HepG2 (cell line): ENCODE results near the gene AFF1. TPM values are rescaled to one million over a fixed set of nuclear protein-coding genes. Genes with fewer than 3 reads are reported as not detected.

ENCODE experiments used
- ERF ChIP-seq: IDR thresholded peaks from 2 replicates; pipeline ENCODE4 v1.6.1; 2018; ENCODE audit warnings: missing biosample characterization, missing genetic modification reagents
- HDAC2 ChIP-seq: sonication (generic); formaldehyde crosslinking; IDR thresholded peaks from 2 replicates; pipeline ENCODE4 v1.4.0; 2020; ENCODE audit warnings: missing genetic modification reagents
- HMG20A ChIP-seq: IDR thresholded peaks from 2 replicates; pipeline ENCODE4 v1.6.1; 2016; ENCODE audit warnings: borderline replicate concordance
- HMGA1 ChIP-seq: sonication (generic); formaldehyde crosslinking; conservative IDR thresholded peaks from 2 replicates; pipeline ENCODE4 v1.4.0; 2020; ENCODE audit warnings: missing genetic modification reagents
- MED1 ChIP-seq: sonication (generic); formaldehyde crosslinking; IDR thresholded peaks from 2 replicates; pipeline ENCODE4 v1.4.0; 2020; ENCODE audit warnings: missing genetic modification reagents
- NCOA1 ChIP-seq: sonication (generic); formaldehyde crosslinking; IDR thresholded peaks from 2 replicates; pipeline ENCODE4 v1.9.0; 2021; ENCODE audit warnings: missing genetic modification reagents
- NFYB ChIP-seq: sonication (generic); formaldehyde crosslinking; IDR thresholded peaks from 2 replicates; pipeline ENCODE4 v1.4.0; 2020; ENCODE audit warnings: missing genetic modification reagents
- PCBP1 ChIP-seq: fragments of 200-400 bp; formaldehyde crosslinking; IDR thresholded peaks from 2 replicates; pipeline ENCODE4 v1.6.1; 2017; ENCODE audit warnings: mild to moderate bottlenecking, low read depth, low read length, borderline replicate concordance
- RBAK ChIP-seq: sonication (generic); formaldehyde crosslinking; IDR thresholded peaks from 2 replicates; pipeline ENCODE4 v1.5.1; 2020; ENCODE audit warnings: mild to moderate bottlenecking, missing genetic modification reagents
- REPIN1 ChIP-seq: sonication (generic); formaldehyde crosslinking; IDR thresholded peaks from 2 replicates; pipeline ENCODE4 v1.8.0; 2022; ENCODE audit warnings: missing genetic modification reagents, low read depth, mild to moderate bottlenecking, borderline replicate concordance
- SMAD3 ChIP-seq: sonication (generic); formaldehyde crosslinking; IDR thresholded peaks from 2 replicates; pipeline ENCODE4 v1.4.0; 2020; ENCODE audit warnings: missing genetic modification reagents
- TCF7 ChIP-seq: sonication (generic); IDR thresholded peaks from 2 replicates; pipeline ENCODE4 v1.6.1; 2016; ENCODE audit warnings: antibody characterized with exemption, low read depth
- TERF1 ChIP-seq: sonication (generic); formaldehyde crosslinking; IDR thresholded peaks from 2 replicates; pipeline ENCODE4 v1.8.0; 2022; ENCODE audit warnings: mild to moderate bottlenecking, missing genetic modification reagents, moderate library complexity
- ZBTB14 ChIP-seq: sonication (generic); formaldehyde crosslinking; IDR thresholded peaks from 2 replicates; pipeline ENCODE4 v1.4.0; 2020; ENCODE audit warnings: missing genetic modification reagents
- ZBTB7A ChIP-seq: sonication (generic); formaldehyde crosslinking; IDR thresholded peaks from 2 replicates; pipeline ENCODE4 v1.8.0; 2022; ENCODE audit warnings: mild to moderate bottlenecking, missing genetic modification reagents
- ZFAT ChIP-seq: sonication (generic); formaldehyde crosslinking; conservative IDR thresholded peaks from 2 replicates; pipeline ENCODE4 v1.8.1; 2023; ENCODE audit warnings: missing genetic modification reagents, inconsistent platforms
- ZNF296 ChIP-seq: sonication (generic); formaldehyde crosslinking; conservative IDR thresholded peaks from 2 replicates; pipeline ENCODE4 v1.5.0; 2020; ENCODE audit warnings: mild to moderate bottlenecking, missing genetic modification reagents
- ZNF414 ChIP-seq: sonication (generic); formaldehyde crosslinking; IDR thresholded peaks from 2 replicates; pipeline ENCODE4 v1.5.0; 2020; ENCODE audit warnings: missing genetic modification reagents
- ZNF615 ChIP-seq: sonication (generic); formaldehyde crosslinking; IDR thresholded peaks from 2 replicates; pipeline ENCODE4 v1.5.0; 2020; ENCODE audit warnings: mild to moderate bottlenecking, missing genetic modification reagents, borderline replicate concordance
- ZNF672 ChIP-seq: sonication (generic); formaldehyde crosslinking; IDR thresholded peaks from 2 replicates; pipeline ENCODE4 v1.8.1; 2022; ENCODE audit warnings: missing genetic modification reagents
- ZSCAN21 ChIP-seq: sonication (generic); formaldehyde crosslinking; IDR thresholded peaks from 2 replicates; pipeline ENCODE4 v1.8.0; 2022; ENCODE audit warnings: mild to moderate bottlenecking, missing genetic modification reagents, moderate library complexity, borderline replicate concordance
- polyA plus RNA-seq, 8 experiments: library from polyadenylated mRNA; depleted of rRNA in 3 of 8; stranded (reverse) in 7 of 8; unstranded in 1 of 8; fragments of >200 nt; fragmentation: Illumina TruSeq in 4 of 8; extraction: Trizol in 4 of 8; gene quantifications; 2 replicates each; pipeline versions ENCODE4 v1.2.1 to v1.2.3, GENCODE V29; 2011 to 2016; ENCODE audit warnings: low read depth in 4 of 8, missing spikeins in 1 of 8, mixed read lengths in 1 of 8; ENCODE audit not compliant: insufficient read depth in 1 of 8
- total RNA-seq, 5 experiments: library from RNA; depleted of rRNA; stranded (reverse); fragments of >200 nt; fragmentation: Illumina TruSeq; extraction: Trizol; gene quantifications; 2 replicates each; pipeline ENCODE4 v1.2.3, GENCODE V29; 2016; ENCODE audit warnings: low read depth in 1 of 5
- TF ChIP-seq, protein P1 (sequence below): sonication (generic); formaldehyde crosslinking; IDR thresholded peaks from 2 replicates; pipeline ENCODE4 v1.8.0; 2023; ENCODE audit warnings: mild to moderate bottlenecking, missing genetic modification reagents
- TF ChIP-seq, protein P2 (sequence below): IDR thresholded peaks from 2 replicates; pipeline ENCODE4 v1.6.1; 2016; ENCODE audit warnings: missing genetic modification reagents, missing compliant biosample characterization
- TF ChIP-seq, protein P3 (sequence below): sonication (generic); formaldehyde crosslinking; IDR thresholded peaks from 2 replicates; pipeline ENCODE4 v1.5.0; 2020; ENCODE audit warnings: mild to moderate bottlenecking, missing genetic modification reagents

The AFF1 gene
- total and polyA plus RNA-seq, 2 of the 13 experiments (the other 11 are each of a cell fraction or from before 2014, with no cell fraction given) = 15.5 to 15.9 TPM

DNA sequence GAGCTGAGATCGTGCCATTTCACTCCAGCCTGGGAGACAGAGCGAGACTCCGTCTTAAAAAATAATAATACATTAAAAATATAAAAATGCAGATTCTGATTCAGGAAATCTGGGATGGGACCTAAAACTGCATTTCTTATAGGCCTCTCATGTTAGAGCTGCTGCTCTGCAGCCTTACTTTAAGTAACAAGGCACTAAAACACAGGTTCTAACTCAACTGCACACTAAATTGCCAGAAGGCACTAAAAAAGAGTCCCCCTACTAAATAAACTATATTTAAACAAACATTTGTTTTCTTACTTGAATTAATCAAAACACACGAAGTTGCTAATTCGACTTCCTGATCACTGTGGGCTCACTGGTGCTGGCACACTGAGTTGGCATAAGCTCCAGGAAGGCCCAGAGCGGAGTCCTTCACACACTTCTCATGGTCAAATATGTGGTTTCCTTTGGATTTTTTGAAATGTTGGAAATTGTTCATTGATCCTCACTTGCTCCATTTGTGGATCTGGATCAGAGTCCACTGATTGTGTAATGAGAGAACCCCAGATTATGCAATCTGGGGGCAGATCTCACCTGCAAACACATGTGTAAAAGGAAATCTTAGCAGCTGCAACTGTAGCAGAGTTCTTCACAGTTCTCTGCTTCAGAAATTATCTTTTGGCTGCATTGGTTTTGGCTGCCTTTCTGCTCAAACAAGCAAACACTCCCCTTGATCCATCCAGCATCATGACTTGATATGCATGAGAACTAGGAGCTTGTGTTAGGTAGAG lies 59.3 kb downstream of the AFF1 start (continued):
- TF ChIP-seq ZNF414 (CRISPR knock-in tag) (peak; percentile 75; the same call in 1 of the 2 replicates), ZBTB14 (CRISPR knock-in tag) (no peak), ZBTB7A (peak; percentile 23; the same call in 1 of the 2 replicates), PCBP1 (no peak), MED1 (CRISPR knock-in tag) (peak; percentile 89), HDAC2 (peak; percentile 87), NCOA1 (peak; percentile 48; the same call in 1 of the 2 replicates), ZNF672 (CRISPR knock-in tag) (no peak), HMG20A (CRISPR knock-in tag) (peak; percentile 85), ZNF296 (CRISPR knock-in tag) (no peak), TCF7 (peak; percentile 54), ZNF615 (CRISPR knock-in tag) (no peak), ERF (CRISPR knock-in tag) (peak; percentile 66; the same call in 1 of the 2 replicates), RBAK (CRISPR knock-in tag) (0 out of 2 replicates have a peak, but pooled peaks have one; percentile 39), ZSCAN21 (CRISPR knock-in tag) (no peak), SMAD3 (peak; percentile 91), REPIN1 (peak; percentile 76; the same call in 1 of the 2 replicates), HMGA1 (no peak), TERF1 (CRISPR knock-in tag) (no peak), ZFAT (CRISPR knock-in tag) (no peak), NFYB (CRISPR knock-in tag) (no peak)
- TF ChIP-seq, protein P1, sequence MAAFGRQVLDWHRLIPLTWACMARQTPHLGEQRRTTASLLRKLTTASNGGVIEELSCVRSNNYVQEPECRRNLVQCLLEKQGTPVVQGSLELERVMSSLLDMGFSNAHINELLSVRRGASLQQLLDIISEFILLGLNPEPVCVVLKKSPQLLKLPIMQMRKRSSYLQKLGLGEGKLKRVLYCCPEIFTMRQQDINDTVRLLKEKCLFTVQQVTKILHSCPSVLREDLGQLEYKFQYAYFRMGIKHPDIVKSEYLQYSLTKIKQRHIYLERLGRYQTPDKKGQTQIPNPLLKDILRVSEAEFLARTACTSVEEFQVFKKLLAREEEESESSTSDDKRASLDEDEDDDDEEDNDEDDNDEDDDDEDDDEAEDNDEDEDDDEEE (CRISPR knock-in tag) = no peak
- TF ChIP-seq, protein P2, sequence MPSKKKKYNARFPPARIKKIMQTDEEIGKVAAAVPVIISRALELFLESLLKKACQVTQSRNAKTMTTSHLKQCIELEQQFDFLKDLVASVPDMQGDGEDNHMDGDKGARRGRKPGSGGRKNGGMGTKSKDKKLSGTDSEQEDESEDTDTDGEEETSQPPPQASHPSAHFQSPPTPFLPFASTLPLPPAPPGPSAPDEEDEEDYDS (CRISPR knock-in tag) = peak; percentile 34; the same call in 1 of the 2 replicates
- TF ChIP-seq, protein P3, sequence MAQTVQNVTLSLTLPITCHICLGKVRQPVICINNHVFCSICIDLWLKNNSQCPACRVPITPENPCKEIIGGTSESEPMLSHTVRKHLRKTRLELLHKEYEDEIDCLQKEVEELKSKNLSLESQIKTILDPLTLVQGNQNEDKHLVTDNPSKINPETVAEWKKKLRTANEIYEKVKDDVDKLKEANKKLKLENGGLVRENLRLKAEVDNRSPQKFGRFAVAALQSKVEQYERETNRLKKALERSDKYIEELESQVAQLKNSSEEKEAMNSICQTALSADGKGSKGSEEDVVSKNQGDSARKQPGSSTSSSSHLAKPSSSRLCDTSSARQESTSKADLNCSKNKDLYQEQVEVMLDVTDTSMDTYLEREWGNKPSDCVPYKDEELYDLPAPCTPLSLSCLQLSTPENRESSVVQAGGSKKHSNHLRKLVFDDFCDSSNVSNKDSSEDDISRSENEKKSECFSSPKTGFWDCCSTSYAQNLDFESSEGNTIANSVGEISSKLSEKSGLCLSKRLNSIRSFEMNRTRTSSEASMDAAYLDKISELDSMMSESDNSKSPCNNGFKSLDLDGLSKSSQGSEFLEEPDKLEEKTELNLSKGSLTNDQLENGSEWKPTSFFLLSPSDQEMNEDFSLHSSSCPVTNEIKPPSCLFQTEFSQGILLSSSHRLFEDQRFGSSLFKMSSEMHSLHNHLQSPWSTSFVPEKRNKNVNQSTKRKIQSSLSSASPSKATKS (CRISPR knock-in tag) = 0 out of 2 replicates have a peak, but pooled peaks have one; percentile 45
